HepG2 (cell line): ENCODE data around the gene TTLL8. TPM values are rescaled to one million over a fixed set of nuclear protein-coding genes. Genes with fewer than 3 reads are reported as not detected.

Experiments used
- CCDC6 ChIP-seq: sonication (generic); formaldehyde crosslinking; IDR thresholded peaks from 2 replicates; pipeline ENCODE4 v1.8.1; 2022; ENCODE audit warnings: mild to moderate bottlenecking, missing genetic modification reagents, moderate library complexity
- GTF2F1 ChIP-seq: fragments of 150-350 bp; IDR thresholded peaks from 2 replicates; pipeline ENCODE4 v1.6.1; 2014; ENCODE audit warnings: low read length
- HOXA7 ChIP-seq: sonication (generic); formaldehyde crosslinking; IDR thresholded peaks from 2 replicates; pipeline ENCODE4 v1.8.1; 2022; ENCODE audit warnings: mild to moderate bottlenecking, missing genetic modification reagents, moderate library complexity
- JUNB ChIP-seq: sonication (generic); formaldehyde crosslinking; IDR thresholded peaks from 2 replicates; pipeline ENCODE4 v1.8.0; 2022; ENCODE audit warnings: missing genetic modification reagents, mild to moderate bottlenecking, borderline replicate concordance
- KDM3A ChIP-seq: IDR thresholded peaks from 2 replicates; pipeline ENCODE4 v1.6.1; 2018; ENCODE audit warnings: low read depth, missing compliant biosample characterization
- MAFK ChIP-seq, 2 experiments: IDR thresholded peaks in 1 of 2; conservative IDR thresholded peaks in 1 of 2; 2 replicates each; pipeline ENCODE4 v1.6.1; 2011; ENCODE audit warnings: improper control_type of control experiment in 2 of 2, low read length in 2 of 2
- NR0B2 ChIP-seq: sonication (generic); formaldehyde crosslinking; IDR thresholded peaks from 2 replicates; pipeline ENCODE4 v1.4.0; 2020; ENCODE audit warnings: mild to moderate bottlenecking, missing genetic modification reagents
- PTBP1 ChIP-seq: fragments of 200-400 bp; formaldehyde crosslinking; IDR thresholded peaks from 2 replicates; pipeline ENCODE4 v1.6.1; 2018; ENCODE audit warnings: low read length, low read depth; ENCODE audit not compliant: poor library complexity, severe bottlenecking
- SOX6 ChIP-seq, 2 experiments: fragments of 450-650 bp in 1 of 2; sonication (generic) in 1 of 2; formaldehyde crosslinking in 1 of 2; IDR thresholded peaks; 2 replicates each; pipeline versions ENCODE4 v1.4.0 to v1.6.1; 2017 to 2020; ENCODE audit warnings: antibody characterized with exemption in 1 of 2, mild to moderate bottlenecking in 1 of 2, missing genetic modification reagents in 1 of 2
- ZBTB10 ChIP-seq: sonication (generic); formaldehyde crosslinking; IDR thresholded peaks from 2 replicates; pipeline ENCODE4 v1.4.0; 2020; ENCODE audit warnings: missing genetic modification reagents, borderline replicate concordance
- ZBTB42 ChIP-seq: sonication (generic); formaldehyde crosslinking; IDR thresholded peaks from 2 replicates; pipeline ENCODE4 v1.5.0; 2020; ENCODE audit warnings: mild to moderate bottlenecking, missing genetic modification reagents
- ZMAT3 ChIP-seq: sonication (generic); formaldehyde crosslinking; conservative IDR thresholded peaks from 2 replicates; pipeline ENCODE4 v1.7.0; 2021; ENCODE audit warnings: missing genetic modification reagents
- ZNF136 ChIP-seq: sonication (generic); formaldehyde crosslinking; IDR thresholded peaks from 2 replicates; pipeline ENCODE4 v1.8.1; 2022; ENCODE audit warnings: low read depth, mild to moderate bottlenecking, moderate library complexity, missing genetic modification reagents
- ZNF138 ChIP-seq: sonication (generic); formaldehyde crosslinking; IDR thresholded peaks from 2 replicates; pipeline ENCODE4 v1.5.0; 2020; ENCODE audit warnings: mild to moderate bottlenecking, low read depth, missing genetic modification reagents
- ZNF468 ChIP-seq: sonication (generic); formaldehyde crosslinking; IDR thresholded peaks from 2 replicates; pipeline ENCODE4 v1.8.0; 2022; ENCODE audit warnings: mild to moderate bottlenecking, moderate library complexity, missing genetic modification reagents
- ZNF513 ChIP-seq: sonication (generic); formaldehyde crosslinking; conservative IDR thresholded peaks from 2 replicates; pipeline ENCODE4 v1.5.0; 2020; ENCODE audit warnings: missing genetic modification reagents
- ZNF558 ChIP-seq: sonication (generic); formaldehyde crosslinking; IDR thresholded peaks from 2 replicates; pipeline ENCODE4 v1.9.0; 2022; ENCODE audit warnings: mild to moderate bottlenecking, missing genetic modification reagents, borderline replicate concordance
- ZNF713 ChIP-seq: sonication (generic); formaldehyde crosslinking; IDR thresholded peaks from 2 replicates; pipeline ENCODE4 v1.4.0; 2020; ENCODE audit warnings: mild to moderate bottlenecking, missing genetic modification reagents
- polyA plus RNA-seq, 8 experiments: library from polyadenylated mRNA; depleted of rRNA in 3 of 8; stranded (reverse) in 7 of 8; unstranded in 1 of 8; fragments of >200 nt; fragmentation: Illumina TruSeq in 4 of 8; extraction: Trizol in 4 of 8; gene quantifications; 2 replicates each; pipeline versions ENCODE4 v1.2.1 to v1.2.3, GENCODE V29; 2011 to 2016; ENCODE audit warnings: low read depth in 4 of 8, missing spikeins in 1 of 8, mixed read lengths in 1 of 8; ENCODE audit not compliant: insufficient read depth in 1 of 8
- total RNA-seq, 5 experiments: library from RNA; depleted of rRNA; stranded (reverse); fragments of >200 nt; fragmentation: Illumina TruSeq; extraction: Trizol; gene quantifications; 2 replicates each; pipeline ENCODE4 v1.2.3, GENCODE V29; 2016; ENCODE audit warnings: low read depth in 1 of 5
- TF ChIP-seq, protein P1 (sequence below): sonication (generic); formaldehyde crosslinking; IDR thresholded peaks from 2 replicates; pipeline ENCODE4 v1.4.0; 2020; ENCODE audit warnings: mild to moderate bottlenecking, missing genetic modification reagents

TTLL8 gene
- total and polyA plus RNA-seq, 2 of the 13 experiments (the other 11 are each of a cell fraction or from before 2014, with no cell fraction given), result not detected

DNA sequence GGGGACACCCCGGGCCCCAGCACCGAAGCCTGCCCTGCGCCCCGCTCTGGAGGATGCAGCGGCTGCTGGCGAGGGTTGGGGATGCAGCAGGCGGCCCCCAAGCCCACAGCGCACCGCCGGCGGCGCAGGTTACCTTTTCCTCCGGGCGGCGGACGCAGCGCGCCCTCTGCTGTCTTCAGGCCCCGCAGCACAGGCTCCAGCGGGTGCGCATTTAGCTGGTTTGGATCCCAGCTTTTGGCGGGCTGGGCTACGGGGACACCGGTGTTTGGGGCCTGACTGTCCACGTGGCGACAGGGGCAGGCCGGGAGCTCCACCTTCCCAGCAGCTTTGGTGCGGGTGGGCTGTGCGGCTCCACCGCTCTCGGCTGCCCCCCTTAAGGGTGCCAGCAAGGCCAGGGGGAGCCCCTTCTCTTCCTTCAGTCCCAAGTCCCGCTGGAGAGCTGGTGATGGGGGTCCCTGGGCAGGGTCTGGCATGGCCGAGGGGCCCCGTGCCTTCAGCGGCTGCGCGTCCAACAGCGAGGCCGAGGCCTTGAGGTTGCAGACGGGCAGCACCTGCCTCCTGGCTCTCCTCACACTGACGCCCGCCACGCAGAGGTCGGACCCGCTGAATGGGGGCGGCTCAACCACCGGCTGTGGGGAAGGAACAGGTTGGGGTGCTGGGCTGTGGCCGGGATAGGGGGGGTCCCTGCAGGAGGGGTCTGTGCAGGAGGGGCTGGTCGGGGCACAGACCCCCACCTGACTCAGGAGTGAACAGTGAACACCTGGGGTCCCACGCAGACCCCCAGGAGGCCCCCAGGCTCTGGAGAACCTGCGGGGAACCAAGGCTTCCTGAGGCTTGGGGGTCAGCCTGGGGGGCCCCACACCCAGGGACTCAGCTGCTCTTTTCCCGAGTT is 27.6 kb downstream of the TTLL8 start (continued):
- TF ChIP-seq NR0B2 (CRISPR knock-in tag), result no peak
- TF ChIP-seq ZBTB42 (CRISPR knock-in tag), result no peak
- TF ChIP-seq ZNF468 (CRISPR knock-in tag), result no peak
- TF ChIP-seq, protein P1, sequence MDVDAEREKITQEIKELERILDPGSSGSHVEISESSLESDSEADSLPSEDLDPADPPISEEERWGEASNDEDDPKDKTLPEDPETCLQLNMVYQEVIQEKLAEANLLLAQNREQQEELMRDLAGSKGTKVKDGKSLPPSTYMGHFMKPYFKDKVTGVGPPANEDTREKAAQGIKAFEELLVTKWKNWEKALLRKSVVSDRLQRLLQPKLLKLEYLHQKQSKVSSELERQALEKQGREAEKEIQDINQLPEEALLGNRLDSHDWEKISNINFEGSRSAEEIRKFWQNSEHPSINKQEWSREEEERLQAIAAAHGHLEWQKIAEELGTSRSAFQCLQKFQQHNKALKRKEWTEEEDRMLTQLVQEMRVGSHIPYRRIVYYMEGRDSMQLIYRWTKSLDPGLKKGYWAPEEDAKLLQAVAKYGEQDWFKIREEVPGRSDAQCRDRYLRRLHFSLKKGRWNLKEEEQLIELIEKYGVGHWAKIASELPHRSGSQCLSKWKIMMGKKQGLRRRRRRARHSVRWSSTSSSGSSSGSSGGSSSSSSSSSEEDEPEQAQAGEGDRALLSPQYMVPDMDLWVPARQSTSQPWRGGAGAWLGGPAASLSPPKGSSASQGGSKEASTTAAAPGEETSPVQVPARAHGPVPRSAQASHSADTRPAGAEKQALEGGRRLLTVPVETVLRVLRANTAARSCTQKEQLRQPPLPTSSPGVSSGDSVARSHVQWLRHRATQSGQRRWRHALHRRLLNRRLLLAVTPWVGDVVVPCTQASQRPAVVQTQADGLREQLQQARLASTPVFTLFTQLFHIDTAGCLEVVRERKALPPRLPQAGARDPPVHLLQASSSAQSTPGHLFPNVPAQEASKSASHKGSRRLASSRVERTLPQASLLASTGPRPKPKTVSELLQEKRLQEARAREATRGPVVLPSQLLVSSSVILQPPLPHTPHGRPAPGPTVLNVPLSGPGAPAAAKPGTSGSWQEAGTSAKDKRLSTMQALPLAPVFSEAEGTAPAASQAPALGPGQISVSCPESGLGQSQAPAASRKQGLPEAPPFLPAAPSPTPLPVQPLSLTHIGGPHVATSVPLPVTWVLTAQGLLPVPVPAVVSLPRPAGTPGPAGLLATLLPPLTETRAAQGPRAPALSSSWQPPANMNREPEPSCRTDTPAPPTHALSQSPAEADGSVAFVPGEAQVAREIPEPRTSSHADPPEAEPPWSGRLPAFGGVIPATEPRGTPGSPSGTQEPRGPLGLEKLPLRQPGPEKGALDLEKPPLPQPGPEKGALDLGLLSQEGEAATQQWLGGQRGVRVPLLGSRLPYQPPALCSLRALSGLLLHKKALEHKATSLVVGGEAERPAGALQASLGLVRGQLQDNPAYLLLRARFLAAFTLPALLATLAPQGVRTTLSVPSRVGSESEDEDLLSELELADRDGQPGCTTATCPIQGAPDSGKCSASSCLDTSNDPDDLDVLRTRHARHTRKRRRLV (CRISPR knock-in tag), result no peak
- no peak for TF ChIP-seq ZMAT3
- no peak for TF ChIP-seq ZNF136 (CRISPR knock-in tag)
- no peak for TF ChIP-seq SOX6 (IDR thresholded peaks at IDR 0.05)
- no peak for TF ChIP-seq SOX6 (CRISPR knock-in tag; IDR thresholded peaks at IDR 0.05)
- TF ChIP-seq PTBP1, result no peak
- TF ChIP-seq ZNF138 (CRISPR knock-in tag), result no peak
- TF ChIP-seq HOXA7 (CRISPR knock-in tag), result no peak
- no peak; the same call in 1 of the 2 replicates for TF ChIP-seq ZBTB10 (CRISPR knock-in tag)
- TF ChIP-seq ZNF713, result no peak
- no peak for TF ChIP-seq ZNF558 (CRISPR knock-in tag)
- no peak; the same call in 1 of the 2 replicates for TF ChIP-seq CCDC6 (CRISPR knock-in tag)
- no peak for TF ChIP-seq GTF2F1
- TF ChIP-seq KDM3A (CRISPR knock-in tag), result no peak
- no peak for TF ChIP-seq JUNB (CRISPR knock-in tag)
- TF ChIP-seq MAFK (conservative IDR thresholded peaks at IDR 0.05 in 1 of 2, IDR thresholded peaks at IDR 0.05 in 1 of 2; ENCODE audit: low read length in 2 of 2), result no peak
- TF ChIP-seq ZNF513 (CRISPR knock-in tag), result no peak
